Uterus (tissue), 2 donors: ENCODE data around the gene SLC33A1.
"Not testable (repeated sequence)": the region's sequence is repeated elsewhere in the genome, so short reads cannot be mapped to it uniquely, and the experiment has no call there.

Experiments
- POLR2A ChIP-seq, 2 donors: fragments of 450-650 bp; IDR thresholded peaks; one replicate each; pipeline ENCODE4 v1.6.1; 2016; ENCODE audit warnings: antibody characterized with exemption in 2 of 2, mild to moderate bottlenecking in 1 of 2, moderate library complexity in 1 of 2
- TF ChIP-seq, protein P1 (sequence below), 4 experiments: fragments of 200-600 bp in 2 of 4; fragments of 450-650 bp in 2 of 4; sonication (generic) in 2 of 4; IDR thresholded peaks; one replicate each; pipeline ENCODE4 v1.5.1; 2016 to 2019; ENCODE audit warnings: antibody characterized with exemption in 4 of 4, mild to moderate bottlenecking in 2 of 4, moderate library complexity in 1 of 4

- not testable (repeated sequence) for TF ChIP-seq POLR2A (IDR thresholded peaks at IDR 0.05)
- TF ChIP-seq, protein P1, sequence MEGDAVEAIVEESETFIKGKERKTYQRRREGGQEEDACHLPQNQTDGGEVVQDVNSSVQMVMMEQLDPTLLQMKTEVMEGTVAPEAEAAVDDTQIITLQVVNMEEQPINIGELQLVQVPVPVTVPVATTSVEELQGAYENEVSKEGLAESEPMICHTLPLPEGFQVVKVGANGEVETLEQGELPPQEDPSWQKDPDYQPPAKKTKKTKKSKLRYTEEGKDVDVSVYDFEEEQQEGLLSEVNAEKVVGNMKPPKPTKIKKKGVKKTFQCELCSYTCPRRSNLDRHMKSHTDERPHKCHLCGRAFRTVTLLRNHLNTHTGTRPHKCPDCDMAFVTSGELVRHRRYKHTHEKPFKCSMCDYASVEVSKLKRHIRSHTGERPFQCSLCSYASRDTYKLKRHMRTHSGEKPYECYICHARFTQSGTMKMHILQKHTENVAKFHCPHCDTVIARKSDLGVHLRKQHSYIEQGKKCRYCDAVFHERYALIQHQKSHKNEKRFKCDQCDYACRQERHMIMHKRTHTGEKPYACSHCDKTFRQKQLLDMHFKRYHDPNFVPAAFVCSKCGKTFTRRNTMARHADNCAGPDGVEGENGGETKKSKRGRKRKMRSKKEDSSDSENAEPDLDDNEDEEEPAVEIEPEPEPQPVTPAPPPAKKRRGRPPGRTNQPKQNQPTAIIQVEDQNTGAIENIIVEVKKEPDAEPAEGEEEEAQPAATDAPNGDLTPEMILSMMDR (IDR thresholded peaks at IDR 0.05), result not testable (repeated sequence)
Measured at GRCh38 chr3:155886348-155886747, 32.1 kb upstream of the SLC33A1 start.
